SKM-1 (cell line): ENCODE measurements around the gene RPS5.
A peak's percentile ranks its signal among the peaks of the same experiment; 100 is the strongest.
"Not testable (repeated sequence)": the region's sequence is repeated elsewhere in the genome, so short reads cannot be mapped to it uniquely, and the experiment has no call there.

Experiments used
- DNase-seq: peaks from one replicate; lab custom pipeline; 2025; ENCODE audit not compliant: unreplicated experiment; lab: John Stamatoyannopoulos, UW

The RPS5 gene

GRCh38 chr19:58356766-58357480, 30.1 kb upstream of the RPS5 start:
- no peak for DNase-seq

GRCh38 chr19:58357481-58358145, 29.5 kb upstream of the RPS5 start:
- DNase-seq, result no peak

GRCh38 chr19:58361900-58362271, 25.2 kb upstream of the RPS5 start:
- no peak for DNase-seq

- DNase-seq, result peak; percentile 39
These were observed 24.6 kb upstream of the RPS5 start, which contains the start of gene ZNF497 for GRCh38 chr19:58362272-58362994. ZNF497 (minus strand) TSS chr19:58362751; CDS start chr19:58357635, 5,116 bp downstream.

GRCh38 chr19:58364146-58364545, 22.9 kb upstream of the RPS5 start:
- peak; percentile 47 for DNase-seq

GRCh38 chr19:58366585-58367430, 20.3 kb upstream of the RPS5 start:
- DNase-seq, result no peak

GRCh38 chr19:58367698-58368454, 19.2 kb upstream of the RPS5 start:
- no peak for DNase-seq

GRCh38 chr19:58368561-58369360, 18.3 kb upstream of the RPS5 start:
- no peak for DNase-seq

- DNase-seq, result no peak
These were observed 14.5 kb upstream of the RPS5 start for GRCh38 chr19:58372311-58373133.

GRCh38 chr19:58374200-58374599, 12.9 kb upstream of the RPS5 start:
- no peak for DNase-seq

GRCh38 chr19:58376724-58377123, 10.3 kb upstream of the RPS5 start:
- DNase-seq, result not testable (repeated sequence)

GRCh38 chr19:58379246-58379645, 7.8 kb upstream of the RPS5 start:
- no peak for DNase-seq

- DNase-seq, result no peak
These were observed 6.9 kb upstream of the RPS5 start for GRCh38 chr19:58380037-58380661.

GRCh38 chr19:58380662-58381459, 6.2 kb upstream of the RPS5 start, which contains the start of gene ZNF837:
ZNF837 (minus strand) TSS chr19:58381030; CDS start chr19:58369332, 11,698 bp downstream.
- DNase-seq, result peak; percentile 71

GRCh38 chr19:58381460-58382212, 5.4 kb upstream of the RPS5 start:
- no peak for DNase-seq

GRCh38 chr19:58382997-58383603, 4.0 kb upstream of the RPS5 start:
- no peak for DNase-seq
